C4-2B (cell line): Measurements from ENCODE around the gene MEX3A.

Experiments used
- CTCF ChIP-seq: fragments of 450-650 bp; conservative IDR thresholded peaks from 2 replicates; pipeline ENCODE4 v1.5.1; 2017; ENCODE audit warnings: mild to moderate bottlenecking
- ZFX ChIP-seq: fragments of 450-650 bp; IDR thresholded peaks from 2 replicates; pipeline ENCODE4 v1.6.1; 2017

- no peak for TF ChIP-seq CTCF
- no peak for TF ChIP-seq ZFX
Measured at GRCh38 chr1:156045076-156045475, 37.2 kb downstream of the MEX3A start.
